H1 (cell line): Measurements from ENCODE around the gene MICALL2. TPM values are rescaled to one million over a fixed set of nuclear protein-coding genes. Genes with fewer than 3 reads are reported as not detected.

Source experiments
- CTCF ChIA-PET: fragments of 300-600 bp; sonication (Branson Sonifier 250); formaldehyde crosslinking; loops from one replicate; lab custom pipeline; 2021; ENCODE audit not compliant: partially characterized antibody; lab: Charles Lee
- POLR2A ChIA-PET: fragments of 300-600 bp; sonication (Branson Sonifier 250); formaldehyde crosslinking; loops from one replicate; lab custom pipeline; 2021; ENCODE audit warnings: inconsistent platforms; ENCODE audit not compliant: partially characterized antibody; lab: Charles Lee
- DNase-seq, 2 experiments: peaks; one replicate each; pipeline versions ENCODE4 v3.0.0 to v3.0.0-alpha.2; 2010 to 2022; ENCODE audit warnings: low spot score in 2 of 2, low read depth in 1 of 2, mixed read lengths in 1 of 2
- FAIRE-seq: peaks from 2 replicates; lab custom pipeline; 2011; peaks lifted over from hg19 to GRCh38; lab: Jason Lieb, UNC
- H2AFZ ChIP-seq: 2 replicates; pipeline ENCODE4 v1.8.1; 2012; ENCODE audit warnings: low read length, inconsistent platforms
- H2AK5ac ChIP-seq: 2 replicates; pipeline ENCODE4 v1.6.1; 2013; ENCODE audit warnings: low read depth, low read length
- H2BK120ac ChIP-seq: replicated peaks from 2 replicates; pipeline ENCODE3; 2013; ENCODE audit warnings: low read depth, low read length, inconsistent platforms
- H2BK12ac ChIP-seq: 2 replicates; pipeline ENCODE4 v1.6.1; 2013; ENCODE audit warnings: low read depth, low read length
- H2BK15ac ChIP-seq: 2 replicates; pipeline ENCODE4 v1.6.1; 2013; ENCODE audit warnings: low read length
- H2BK20ac ChIP-seq: 2 replicates; pipeline ENCODE4 v1.6.1; 2013; ENCODE audit warnings: low read length
- H2BK5ac ChIP-seq: 2 replicates; pipeline ENCODE4 v1.6.1; 2013; ENCODE audit warnings: low read depth, low read length
- H3K14ac ChIP-seq: 2 replicates; pipeline ENCODE4 v1.6.1; 2013; ENCODE audit warnings: inconsistent platforms; ENCODE audit not compliant: insufficient read length
- H3K18ac ChIP-seq: 2 replicates; pipeline ENCODE4 v1.6.1; 2013; ENCODE audit warnings: low read length; ENCODE audit errors: extremely low read depth
- H3K23ac ChIP-seq: 2 replicates; pipeline ENCODE4 v1.6.1; 2013; ENCODE audit warnings: inconsistent platforms; ENCODE audit not compliant: insufficient read length
- H3K23me2 ChIP-seq: 2 replicates; pipeline ENCODE4 v1.6.1; 2013; ENCODE audit warnings: low read depth, low read length
- H3K27ac ChIP-seq: 2 replicates; pipeline ENCODE4 v1.6.1; 2011; ENCODE audit warnings: low read depth, low read length, inconsistent platforms
- H3K27me3 ChIP-seq, 4 experiments: replicated peaks in 1 of 4; 1 replicate in 1 of 4; 2 replicates in 3 of 4; pipeline versions ENCODE4 v1.6.1 to v1.8.1; 2011 to 2013; ENCODE audit warnings: low read length in 3 of 4, mild to moderate bottlenecking in 3 of 4, inconsistent platforms in 2 of 4, mixed read lengths in 2 of 4, moderate library complexity in 1 of 4; ENCODE audit not compliant: control insufficient read depth in 3 of 4, insufficient read depth in 3 of 4; ENCODE audit errors: extremely low read depth in 1 of 4
- H3K36me3 ChIP-seq, 4 experiments: 2 replicates each; pipeline versions ENCODE4 v1.6.1 to v1.8.1; 2011 to 2013; ENCODE audit warnings: mild to moderate bottlenecking in 4 of 4, low read length in 3 of 4, moderate library complexity in 2 of 4, control low read depth in 1 of 4, inconsistent platforms in 1 of 4; ENCODE audit not compliant: insufficient read depth in 4 of 4, control insufficient read depth in 2 of 4
- H3K4ac ChIP-seq: replicated peaks from 2 replicates; pipeline ENCODE3; 2013; ENCODE audit warnings: low read length, low read depth, mixed read lengths, inconsistent platforms; ENCODE audit not compliant: insufficient read length
- H3K4me1 ChIP-seq, 4 experiments: replicated peaks in 1 of 4; 1 replicate in 1 of 4; 2 replicates in 3 of 4; pipeline versions ENCODE4 v1.6.1 to v1.8.1; 2011 to 2013; ENCODE audit warnings: low read length in 3 of 4, inconsistent platforms in 2 of 4, mixed read lengths in 1 of 4; ENCODE audit not compliant: insufficient read depth in 4 of 4, control insufficient read depth in 3 of 4
- H3K4me2 ChIP-seq, 2 experiments: 2 replicates each; pipeline versions ENCODE4 v1.6.1 to v1.8.1; 2011 to 2013; ENCODE audit warnings: low read depth in 2 of 2, low read length in 2 of 2, control low read depth in 1 of 2, inconsistent platforms in 1 of 2, mild to moderate bottlenecking in 1 of 2; ENCODE audit not compliant: insufficient read depth in 1 of 2
- H3K4me3 ChIP-seq, 4 experiments: fragments of 200-600, 300-600 bp in 1 of 4; sonication (generic), shearing (Covaris generic), sonication (Bioruptor Twin) in 1 of 4; 2 replicates each; pipeline versions ENCODE4 v1.5.1 to v1.8.1; 2011 to 2016; ENCODE audit warnings: low read length in 4 of 4, low read depth in 3 of 4, control low read depth in 2 of 4, inconsistent platforms in 2 of 4, mild to moderate bottlenecking in 2 of 4, mixed read lengths in 1 of 4, moderate library complexity in 1 of 4; ENCODE audit not compliant: insufficient read depth in 2 of 4; ENCODE audit errors: extremely low read depth in 1 of 4
- H3K56ac ChIP-seq: replicated peaks from 2 replicates; pipeline ENCODE3; 2013; ENCODE audit warnings: low read depth, mild to moderate bottlenecking, mixed read lengths, low read length, inconsistent platforms; ENCODE audit not compliant: insufficient read length
- H3K79me1 ChIP-seq: 2 replicates; pipeline ENCODE4 v1.6.1; 2013; ENCODE audit warnings: low read depth, low read length, control low read depth
- H3K79me2 ChIP-seq, 2 experiments: 2 replicates each; pipeline versions ENCODE4 v1.6.1 to v1.8.1; 2012 to 2013; ENCODE audit warnings: low read length in 2 of 2, mild to moderate bottlenecking in 2 of 2, inconsistent platforms in 1 of 2; ENCODE audit not compliant: insufficient read depth in 2 of 2, control insufficient read depth in 1 of 2
- H3K9ac ChIP-seq, 4 experiments: replicated peaks in 1 of 4; 1 replicate in 1 of 4; 2 replicates in 3 of 4; pipeline versions ENCODE4 v1.6.1 to v1.8.1; 2011 to 2013; ENCODE audit warnings: low read depth in 3 of 4, low read length in 3 of 4, control low read depth in 2 of 4, mild to moderate bottlenecking in 2 of 4, moderate library complexity in 2 of 4, inconsistent platforms in 1 of 4; ENCODE audit errors: extremely low read depth in 1 of 4
- H3K9me3 ChIP-seq, 2 experiments: 2 replicates each; pipeline versions ENCODE4 v1.6.1 to v1.8.1; 2012 to 2013; ENCODE audit warnings: mild to moderate bottlenecking in 2 of 2, moderate library complexity in 2 of 2, control low read depth in 1 of 2, inconsistent platforms in 1 of 2, low read depth in 1 of 2, low read length in 1 of 2, mixed read lengths in 1 of 2; ENCODE audit not compliant: insufficient read depth in 2 of 2
- H4K20me1 ChIP-seq, 2 experiments: replicated peaks in 1 of 2; 2 replicates each; pipeline versions ENCODE3 to v1.8.1; 2011 to 2013; ENCODE audit warnings: inconsistent platforms in 2 of 2, low read length in 2 of 2, mild to moderate bottlenecking in 1 of 2; ENCODE audit not compliant: insufficient read depth in 2 of 2, control insufficient read depth in 1 of 2
- H4K5ac ChIP-seq: 2 replicates; pipeline ENCODE4 v1.6.1; 2013; ENCODE audit warnings: low read length, low read depth, mixed read lengths, inconsistent platforms; ENCODE audit not compliant: insufficient read length
- H4K8ac ChIP-seq: 2 replicates; pipeline ENCODE4 v1.8.0; 2013; ENCODE audit warnings: mild to moderate bottlenecking, moderate library complexity, low read length, inconsistent platforms; ENCODE audit not compliant: insufficient read depth; ENCODE audit errors: extremely low read depth
- H4K91ac ChIP-seq: replicated peaks from 2 replicates; pipeline ENCODE3; 2013; ENCODE audit warnings: low read length, mixed read lengths, inconsistent platforms; ENCODE audit not compliant: insufficient read length
- ATF2 ChIP-seq: IDR thresholded peaks from 2 replicates; pipeline ENCODE4 v1.6.1; 2012; ENCODE audit warnings: low read length, inconsistent platforms
- BACH1 ChIP-seq: IDR thresholded peaks from 2 replicates; pipeline ENCODE4 v1.6.1; 2012; ENCODE audit warnings: low read length, improper control_type of control experiment
- CREB1 ChIP-seq: IDR thresholded peaks from 2 replicates; pipeline ENCODE4 v1.6.1; 2012; ENCODE audit warnings: inconsistent platforms
- CTBP2 ChIP-seq: IDR thresholded peaks from 2 replicates; pipeline ENCODE4 v1.7.0; 2011; ENCODE audit warnings: borderline replicate concordance, mild to moderate bottlenecking, moderate library complexity, mixed read lengths, low read length; ENCODE audit not compliant: insufficient read depth, insufficient read length
- GTF2F1 ChIP-seq: IDR thresholded peaks from 2 replicates; pipeline ENCODE4 v1.6.1; 2012; ENCODE audit warnings: low read depth, low read length, improper control_type of control experiment, borderline replicate concordance
- JUN ChIP-seq: IDR thresholded peaks from 2 replicates; pipeline ENCODE4 v1.6.1; 2011; ENCODE audit warnings: low read depth, mild to moderate bottlenecking, improper control_type of control experiment, low read length
- KDM1A ChIP-seq: fragments of 200-600, 300-600 bp; sonication (generic); IDR thresholded peaks from 2 replicates; pipeline ENCODE4 v1.7.1; 2016; ENCODE audit warnings: mild to moderate bottlenecking, low read length, borderline replicate concordance
- NRF1 ChIP-seq: IDR thresholded peaks from 2 replicates; pipeline ENCODE4 v1.6.1; 2011; ENCODE audit warnings: mild to moderate bottlenecking, low read depth, low read length, improper control_type of control experiment
- PHF8 ChIP-seq: fragments of 200-600 bp; sonication (generic); conservative IDR thresholded peaks from 2 replicates; pipeline ENCODE4 v1.7.1; 2012; ENCODE audit warnings: low read depth, mild to moderate bottlenecking, inconsistent platforms, low read length, moderate library complexity
- RFX5 ChIP-seq: IDR thresholded peaks from 2 replicates; pipeline ENCODE4 v1.6.1; 2011; ENCODE audit warnings: low read depth, low read length, improper control_type of control experiment, borderline replicate concordance
- TAF7 ChIP-seq: optimal IDR thresholded peaks from 2 replicates; pipeline ENCODE3; 2011; ENCODE audit warnings: low read depth, mild to moderate bottlenecking, inconsistent platforms, low read length, moderate library complexity, borderline replicate concordance
- TEAD4 ChIP-seq: IDR thresholded peaks from 2 replicates; pipeline ENCODE4 v1.6.1; 2012; ENCODE audit warnings: low read depth, low read length, inconsistent platforms, mixed read lengths
- ZNF274 ChIP-seq: IDR thresholded peaks from 2 replicates; pipeline ENCODE4 v1.7.0; 2012; ENCODE audit warnings: low read length, borderline replicate concordance; ENCODE audit errors: extremely low read depth
- WGBS, 2 experiments: shearing (Covaris generic) in 1 of 2; methylation state at CpG; one replicate each; pipeline versions ENCODE4 v1.1.6 to v1.1.7; 2013 to 2015; ENCODE audit warnings: low lambda C conversion rate in 2 of 2, mixed read lengths in 2 of 2, inconsistent platforms in 1 of 2, low coverage in 1 of 2, missing lambda C conversion rate in 1 of 2; ENCODE audit not compliant: insufficient replicate concordance in 2 of 2, insufficient coverage in 1 of 2, insufficient read length in 1 of 2; ENCODE audit errors: extremely low coverage in 1 of 2, missing lambda C conversion rate in 1 of 2; 5-methylcytosine and 5-hydroxymethylcytosine counted together
- polyA plus RNA-seq, 7 experiments: library from polyadenylated mRNA; depleted of rRNA in 3 of 7; stranded (reverse) in 5 of 7; unstranded in 2 of 7; fragments of >200 nt in 5 of 7; fragments of 200-250 nt in 2 of 7; gene quantifications; 1 replicate in 5 of 7; 2 replicates in 1 of 7; 4 replicates in 1 of 7; pipeline versions ENCODE4 v1.2.1 to v1.2.3, GENCODE V29; 2011 to 2013; ENCODE audit warnings: missing spikeins in 2 of 7, mixed read lengths in 2 of 7
- total RNA-seq: library from RNA; stranded (reverse); fragmentation: NEBNext Ultra II Directional; extraction: Animal tissue kit (Norgen Biotek cat#: 25700); gene quantifications from 2 replicates; pipeline ENCODE4 v1.2.1, GENCODE V29; 2021

MICALL2 gene
- total and polyA plus RNA-seq, 2 of the 8 experiments (the other 6 are each of a cell fraction or from before 2014, with no cell fraction given), result 5.3 to 8.5 TPM

GRCh38 chr7:1454542-1454941 is 4.7 kb downstream of the MICALL2 start:
- H3K79me2 ChIP-seq, result no peaks in the 10 kb centered on the region
- H3K14ac ChIP-seq, result no peak overlapping the region
- no peak overlapping the region for H4K5ac ChIP-seq
- no peak overlapping the region for H2BK12ac ChIP-seq
- H3K27me3 ChIP-seq, result no peaks in the 10 kb centered on the region
- H2BK20ac ChIP-seq, result no peak overlapping the region
- H4K8ac ChIP-seq, result no peak overlapping the region; the same call in 1 of the 2 replicates
- H3K23ac ChIP-seq, result no peak overlapping the region
- H4K20me1 ChIP-seq, result peaks cover 0 to 2% of the 10 kb centered on the region in 2 experiments
- peaks cover 7% of the 10 kb centered on the region; the same call in 1 of the 2 replicates for H3K23me2 ChIP-seq
- no peak overlapping the region for H4K91ac ChIP-seq
- no peaks in the 10 kb centered on the region for H3K79me1 ChIP-seq
- H3K9ac ChIP-seq, result no peak overlapping the region
- no peak overlapping the region for H2BK15ac ChIP-seq
- no peaks in the 10 kb centered on the region for H3K9me3 ChIP-seq
- H3K56ac ChIP-seq, result no peak overlapping the region
- DNase-seq, result no peak
- FAIRE-seq, result no peak
- peak overlapping the region; percentile 35; the same call in 1 of the 2 replicates for H2BK5ac ChIP-seq
- WGBS, 2 experiments, result 80% methylated on average over 14 of the region's 14 CpGs; no CpG with 5 or more reads in 1 of the 2 experiments
- no peak overlapping the region for H3K4me3 ChIP-seq
- ChIA-PET POLR2A (interaction anchor here (1.1 kb wide), 1 partner anchor 10 kb away, joined by 3 read pairs; no protein-coding TSS in a partner anchor), CTCF (interaction anchor here (1.1 to 6.7 kb wide), 5 partner anchors 9 to 105 kb away, joined by 3 to 35 read pairs (median 3); no protein-coding TSS in a partner anchor)
- no peak overlapping the region for H3K4ac ChIP-seq
- H3K18ac ChIP-seq, result no peak overlapping the region
- H2AK5ac ChIP-seq, result no peak overlapping the region
- peaks cover 0 to 16% (median 7%) of the 10 kb centered on the region in 4 experiments; a peak in 5 of 7 replicates for H3K4me1 ChIP-seq
- H3K4me2 ChIP-seq, result no peak overlapping the region
- no peak overlapping the region for H3K27ac ChIP-seq
- no peak overlapping the region for H2BK120ac ChIP-seq
- H2AFZ ChIP-seq, result no peak overlapping the region
- H3K36me3 ChIP-seq, result no peaks in the 10 kb centered on the region
- TF ChIP-seq KDM1A (no peak), NRF1 (no peak), CTBP2 (no peak), ATF2 (no peak), TAF7 (no peak), TEAD4 (no peak), JUN (no peak), GTF2F1 (no peak), RFX5 (no peak), BACH1 (no peak), PHF8 (no peak), ZNF274 (no peak), CREB1 (no peak)
